Measurements from ENCODE around the gene CST5.
"Not testable (repeated sequence)": the region's sequence is repeated elsewhere in the genome, so short reads cannot be mapped to it uniquely, and the experiment has no call there.

Gene CST5

DNA sequence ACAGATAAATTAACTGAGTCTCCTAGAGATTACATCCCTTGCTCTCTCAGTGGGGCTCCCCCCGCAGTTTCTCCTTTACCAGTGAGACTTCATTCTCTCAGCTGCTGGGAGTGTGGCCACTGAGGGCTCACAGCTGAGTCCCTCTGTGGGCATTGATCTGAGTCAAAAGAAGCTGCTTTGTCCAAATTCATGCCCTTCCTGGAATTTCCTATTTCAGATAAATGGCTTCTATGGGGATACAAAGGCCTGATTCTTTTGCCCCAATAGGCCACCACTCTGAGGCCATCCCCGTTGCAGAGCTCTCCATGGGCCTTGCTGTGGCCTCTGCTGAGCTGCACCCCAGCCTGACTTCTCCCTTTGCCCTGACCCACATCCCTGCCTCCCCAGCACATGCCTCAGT lies 10.0 kb downstream of the CST5 start:
- DNase-seq = no peak
- Mint-ChIP-seq H3K27ac (peak overlapping the region; percentile 69), H3K4me3 (no peak overlapping the region), H3K36me3 (ENCODE audit: low read depth) (no peaks in the 10 kb centered on the region), H3K9me3 (peaks cover 3% of the 10 kb centered on the region), H3K27me3 (ENCODE audit: low read depth, poor library complexity) (peaks cover 6% of the 10 kb centered on the region), H3K4me1 (peaks cover 49% of the 10 kb centered on the region)
- TF ChIP-seq, protein P1, sequence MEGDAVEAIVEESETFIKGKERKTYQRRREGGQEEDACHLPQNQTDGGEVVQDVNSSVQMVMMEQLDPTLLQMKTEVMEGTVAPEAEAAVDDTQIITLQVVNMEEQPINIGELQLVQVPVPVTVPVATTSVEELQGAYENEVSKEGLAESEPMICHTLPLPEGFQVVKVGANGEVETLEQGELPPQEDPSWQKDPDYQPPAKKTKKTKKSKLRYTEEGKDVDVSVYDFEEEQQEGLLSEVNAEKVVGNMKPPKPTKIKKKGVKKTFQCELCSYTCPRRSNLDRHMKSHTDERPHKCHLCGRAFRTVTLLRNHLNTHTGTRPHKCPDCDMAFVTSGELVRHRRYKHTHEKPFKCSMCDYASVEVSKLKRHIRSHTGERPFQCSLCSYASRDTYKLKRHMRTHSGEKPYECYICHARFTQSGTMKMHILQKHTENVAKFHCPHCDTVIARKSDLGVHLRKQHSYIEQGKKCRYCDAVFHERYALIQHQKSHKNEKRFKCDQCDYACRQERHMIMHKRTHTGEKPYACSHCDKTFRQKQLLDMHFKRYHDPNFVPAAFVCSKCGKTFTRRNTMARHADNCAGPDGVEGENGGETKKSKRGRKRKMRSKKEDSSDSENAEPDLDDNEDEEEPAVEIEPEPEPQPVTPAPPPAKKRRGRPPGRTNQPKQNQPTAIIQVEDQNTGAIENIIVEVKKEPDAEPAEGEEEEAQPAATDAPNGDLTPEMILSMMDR (IDR thresholded peaks at IDR 0.05) = no peak

DNA sequence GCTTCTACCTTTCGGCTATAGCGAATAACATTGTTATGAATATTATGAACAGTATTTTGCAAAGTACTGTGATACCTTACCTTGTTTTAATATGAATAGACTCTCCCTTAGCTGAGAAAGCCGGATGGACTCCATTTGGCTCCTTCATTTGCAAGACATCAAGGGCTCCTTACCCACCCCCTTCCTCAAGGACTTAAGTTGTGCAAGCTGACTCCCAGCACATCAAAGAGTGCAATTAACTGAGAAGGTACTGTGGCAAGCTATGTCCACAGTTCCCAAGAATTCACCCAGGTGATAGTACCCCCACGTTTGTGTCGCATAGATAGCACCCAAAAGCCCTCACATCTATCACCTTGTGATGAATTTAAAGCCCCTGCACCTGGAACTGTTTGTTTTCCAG lies 11.2 kb downstream of the CST5 start:
- H3K36me3 Mint-ChIP-seq (ENCODE audit: low read depth) = no peaks in the 10 kb centered on the region
- peak overlapping the region; percentile 52 for H3K4me3 Mint-ChIP-seq
- H3K4me1 Mint-ChIP-seq = peaks cover 38% of the 10 kb centered on the region
- no peak for DNase-seq
- H3K9me3 Mint-ChIP-seq = peaks cover 10% of the 10 kb centered on the region
- no peak overlapping the region for H3K27ac Mint-ChIP-seq
- H3K27me3 Mint-ChIP-seq (ENCODE audit: low read depth, poor library complexity) = peaks cover 6% of the 10 kb centered on the region
- TF ChIP-seq, protein P1 (IDR thresholded peaks at IDR 0.05) = no peak

DNA sequence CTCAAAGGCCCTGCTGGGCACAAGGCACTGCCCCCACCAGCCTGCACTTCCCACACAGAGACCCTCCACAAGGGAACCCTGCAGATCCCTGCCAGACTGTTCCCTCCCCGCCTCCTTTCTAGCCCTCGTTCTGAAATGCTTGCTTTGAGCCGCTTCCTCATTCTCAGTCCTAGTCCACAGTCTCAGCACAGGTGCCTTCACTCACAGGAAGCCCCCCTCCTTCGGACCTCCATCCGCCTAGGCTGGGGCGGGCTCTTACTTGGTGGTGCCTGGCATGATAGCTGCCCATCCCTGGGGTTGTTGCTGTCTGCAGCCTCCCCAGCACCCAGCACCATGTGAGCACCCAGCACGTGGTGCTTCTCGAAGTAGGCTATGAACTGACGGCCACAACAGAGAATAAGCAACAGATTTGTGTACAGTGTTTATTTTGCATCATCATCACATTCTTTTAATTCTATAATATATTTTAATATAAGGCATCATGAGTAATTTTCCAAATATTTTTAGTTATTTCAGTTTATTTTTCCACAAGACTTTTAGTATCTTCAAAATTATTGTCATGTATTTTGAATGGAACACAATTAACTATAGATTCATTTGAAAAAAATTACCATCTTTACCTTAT lies 12.3 kb downstream of the CST5 start:
- TF ChIP-seq, protein P1 (IDR thresholded peaks at IDR 0.05) = no peak
- Mint-ChIP-seq H3K27me3 (ENCODE audit: low read depth, poor library complexity) (peaks cover 6% of the 10 kb centered on the region), H3K36me3 (ENCODE audit: low read depth) (no peaks in the 10 kb centered on the region), H3K4me1 (peaks cover 38% of the 10 kb centered on the region), H3K4me3 (no peak overlapping the region), H3K9me3 (peaks cover 10% of the 10 kb centered on the region), H3K27ac (no peak overlapping the region)
- no peak for DNase-seq

DNA sequence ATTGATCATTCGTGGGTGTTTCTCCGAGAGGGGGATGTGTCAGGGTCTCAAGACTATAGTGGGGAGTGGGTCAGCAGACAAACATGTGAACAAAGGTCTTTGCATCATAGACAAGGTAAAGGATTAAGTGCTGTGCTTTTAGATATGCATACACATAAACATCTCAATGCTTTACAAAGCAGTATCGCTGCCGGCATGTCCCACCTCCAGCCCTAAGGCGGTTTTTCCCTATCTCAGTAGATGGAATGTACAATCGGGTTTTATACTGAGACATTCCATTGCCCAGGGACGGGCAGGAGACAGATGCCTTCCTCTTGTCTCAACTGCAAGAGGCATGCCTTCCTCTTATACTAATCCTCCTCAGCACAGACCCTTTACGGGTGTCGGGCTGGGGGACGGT lies 18.8 kb downstream of the CST5 start:
- H3K27me3 Mint-ChIP-seq (ENCODE audit: low read depth, poor library complexity); H3K4me3 Mint-ChIP-seq: not testable (repeated sequence)

DNA sequence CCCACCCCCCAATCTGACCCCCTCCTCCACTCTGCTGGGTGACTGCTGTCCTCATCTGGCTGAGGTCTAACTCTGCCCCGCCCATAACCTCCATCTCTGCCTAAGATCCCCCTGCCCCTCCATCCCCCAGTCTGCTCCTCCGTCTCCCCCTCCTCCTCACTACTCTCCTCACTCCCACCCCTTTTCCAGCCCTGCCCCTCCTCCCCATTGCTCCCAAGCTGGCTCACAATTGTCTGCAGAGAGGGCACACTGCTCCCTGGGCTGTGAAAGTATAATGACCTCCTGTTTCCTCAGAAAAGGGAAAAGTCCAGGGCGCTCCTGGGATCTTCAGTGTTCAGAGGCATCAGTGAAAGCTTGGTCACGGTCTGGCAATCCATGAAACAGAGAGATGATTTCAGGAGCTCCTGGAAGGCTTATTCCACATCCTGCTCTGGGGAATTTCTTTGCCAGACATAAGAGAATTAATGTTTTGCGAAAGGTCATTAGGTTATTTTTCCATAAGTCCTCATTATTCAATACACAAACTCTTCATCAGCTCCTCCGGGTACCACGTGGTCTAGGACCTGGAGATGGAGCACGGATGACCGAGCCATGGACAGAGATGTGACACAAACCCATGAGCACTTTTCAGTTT lies 21.5 kb downstream of the CST5 start:
- no peaks in the 10 kb centered on the region for H3K36me3 Mint-ChIP-seq (ENCODE audit: low read depth)
- TF ChIP-seq, protein P1 (IDR thresholded peaks at IDR 0.05) = no peak
- H3K9me3 Mint-ChIP-seq = no peaks in the 10 kb centered on the region
- H3K27me3 Mint-ChIP-seq (ENCODE audit: low read depth, poor library complexity) = no peaks in the 10 kb centered on the region
- peak overlapping the region; percentile 10 for H3K4me3 Mint-ChIP-seq
- peaks cover 24% of the 10 kb centered on the region for H3K4me1 Mint-ChIP-seq
- no peak overlapping the region for H3K27ac Mint-ChIP-seq
- DNase-seq = peak; percentile 51

More for the DNA sequence above, 18.8 kb downstream of the CST5 start:
- H3K4me1 Mint-ChIP-seq = peaks cover 24% of the 10 kb centered on the region
- H3K9me3 Mint-ChIP-seq; H3K27ac Mint-ChIP-seq; H3K36me3 Mint-ChIP-seq (ENCODE audit: low read depth); DNase-seq: not testable (repeated sequence)

DNA sequence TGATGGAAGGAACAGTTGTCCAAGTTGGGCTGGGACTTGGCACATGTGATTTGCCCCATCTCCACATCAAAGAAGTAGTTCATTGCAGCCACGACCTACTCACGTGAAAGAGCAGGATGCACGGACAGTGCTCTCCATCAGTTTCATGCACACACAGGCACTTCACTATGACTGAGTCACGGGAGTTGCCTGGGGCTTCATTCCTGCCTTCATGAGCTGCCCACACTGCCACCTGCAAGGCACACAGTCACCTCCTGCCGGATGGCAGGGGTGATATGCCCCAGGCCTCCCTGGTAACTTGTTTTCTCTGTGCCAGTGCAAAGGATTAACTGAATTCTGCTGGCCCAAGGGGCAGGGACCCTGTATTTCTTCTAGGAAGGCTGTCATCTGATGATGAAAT lies 22.8 kb downstream of the CST5 start:
- Mint-ChIP-seq H3K36me3 (ENCODE audit: low read depth) (no peaks in the 10 kb centered on the region), H3K27ac (no peak overlapping the region), H3K27me3 (ENCODE audit: low read depth, poor library complexity) (no peaks in the 10 kb centered on the region), H3K9me3 (no peaks in the 10 kb centered on the region), H3K4me1 (peaks cover 28% of the 10 kb centered on the region), H3K4me3 (no peak overlapping the region)
- DNase-seq = no peak
- TF ChIP-seq, protein P1 (IDR thresholded peaks at IDR 0.05) = no peak
